ENCODE results near the gene MAGOH.
A peak's percentile ranks its signal among the peaks of the same experiment; 100 is the strongest.
"Not testable (repeated sequence)": the region's sequence is repeated elsewhere in the genome, so short reads cannot be mapped to it uniquely, and the experiment has no call there.

MAGOH gene

GRCh38 chr1:53189061-53189460 lies 49.3 kb downstream of the MAGOH start:
- no peak for TF ChIP-seq CTCF (IDR thresholded peaks at IDR 0.05; ENCODE audit: low read length, missing control alignments)
- no peak for DNase-seq (ENCODE audit: low read depth)
- no peak overlapping the region for H3K4me3 ChIP-seq (replicated peaks; ENCODE audit: low read depth, low read length)

- TF ChIP-seq CTCF (IDR thresholded peaks at IDR 0.05; ENCODE audit: low read length, missing control alignments) = no peak
- no peak for DNase-seq (ENCODE audit: low read depth)
Observed at GRCh38 chr1:53188099-53188498, 50.2 kb downstream of the MAGOH start.

GRCh38 chr1:53187401-53187800 lies 50.9 kb downstream of the MAGOH start:
- no peak for TF ChIP-seq CTCF (IDR thresholded peaks at IDR 0.05; ENCODE audit: low read length, missing control alignments)
- no peak for DNase-seq (ENCODE audit: low read depth)
- H3K4me3 ChIP-seq (replicated peaks; ENCODE audit: low read depth, low read length) = no peak overlapping the region

More at GRCh38 chr1:53188099-53188498, 50.2 kb downstream of the MAGOH start:
- H3K4me3 ChIP-seq (replicated peaks; ENCODE audit: low read depth, low read length) = no peak overlapping the region

- no peak for TF ChIP-seq CTCF (IDR thresholded peaks at IDR 0.05; ENCODE audit: low read length, missing control alignments)
- DNase-seq (ENCODE audit: low read depth) = no peak
- H3K4me3 ChIP-seq (replicated peaks; ENCODE audit: low read depth, low read length) = no peak overlapping the region
Observed at GRCh38 chr1:53186533-53186932, 51.8 kb downstream of the MAGOH start.

- not testable (repeated sequence) for H3K4me3 ChIP-seq (replicated peaks; ENCODE audit: low read depth, low read length); DNase-seq (ENCODE audit: low read depth)
Observed at GRCh38 chr1:53185955-53186297, 52.4 kb downstream of the MAGOH start.

- no peak for TF ChIP-seq CTCF (IDR thresholded peaks at IDR 0.05; ENCODE audit: low read length, missing control alignments)
- peak; percentile 48 for DNase-seq (ENCODE audit: low read depth)
Observed at GRCh38 chr1:53183095-53183990, 55.0 kb downstream of the MAGOH start.

GRCh38 chr1:53182716-53183094 lies 55.6 kb downstream of the MAGOH start:
- DNase-seq (ENCODE audit: low read depth) = no peak
- H3K4me3 ChIP-seq (replicated peaks; ENCODE audit: low read depth, low read length) = no peak overlapping the region
- no peak for TF ChIP-seq CTCF (IDR thresholded peaks at IDR 0.05; ENCODE audit: low read length, missing control alignments)

More at GRCh38 chr1:53183095-53183990, 55.0 kb downstream of the MAGOH start:
- no peak overlapping the region for H3K4me3 ChIP-seq (replicated peaks; ENCODE audit: low read depth, low read length)
